PC-3 (cell line): ENCODE measurements around the gene C12orf54.

Experiments used
- CTCF ChIP-seq: fragments of 300-600 bp; sonication (generic); conservative IDR thresholded peaks from 2 replicates; pipeline ENCODE4 v1.5.1; 2017; ENCODE audit warnings: antibody characterized with exemption, low read depth, mild to moderate bottlenecking, low read length
- EZH2phosphoT487 ChIP-seq: fragments of 300-600 bp; sonication (generic); IDR thresholded peaks from 2 replicates; pipeline ENCODE4 v1.6.1; 2018; ENCODE audit warnings: mild to moderate bottlenecking, antibody characterized with exemption, low read length, borderline replicate concordance

- TF ChIP-seq CTCF (no peak), EZH2phosphoT487 (no peak)
Observed at GRCh38 chr12:48536602-48537001, 54.3 kb downstream of the C12orf54 start.
